ENCODE measurements around the gene SDF2.

DNA sequence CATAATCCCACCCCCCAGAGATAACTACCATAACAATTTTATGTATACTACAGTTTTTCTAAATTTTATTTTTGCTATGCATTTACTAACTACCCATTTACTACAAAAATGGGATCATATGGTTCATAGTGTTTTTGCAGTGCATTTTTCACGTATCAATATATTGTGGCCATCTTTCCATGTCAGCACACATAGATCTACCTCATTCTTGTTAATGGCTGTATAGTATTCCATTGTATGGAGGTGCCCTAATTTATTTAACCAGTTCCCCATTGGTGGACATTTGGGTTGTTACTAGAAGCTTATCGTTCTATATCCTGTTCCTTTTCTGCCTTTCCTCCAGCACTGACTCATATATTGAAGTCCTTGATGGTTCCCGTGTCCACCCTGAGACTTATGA lies 27.3 kb upstream of the SDF2 start:
- TF ChIP-seq EZH2 (IDR thresholded peaks at IDR 0.05; ENCODE audit: borderline replicate concordance, low read length) (no peak), CTCF (conservative IDR thresholded peaks at IDR 0.05 in 1 of 2, IDR thresholded peaks at IDR 0.05 in 1 of 2; ENCODE audit: extremely low read depth in 1 of 2, insufficient read depth in 1 of 2, low read depth in 1 of 2, low read length in 2 of 2) (no peak)

All from mammary epithelial cell (primary cell).